DOHH2 (cell line): ENCODE results near the gene EYA2.

Source experiments
- CTCF ChIP-seq: fragments of 200-600 bp; sonication (generic); IDR thresholded peaks from one replicate; pipeline ENCODE4 v1.5.1; 2014; ENCODE audit warnings: antibody characterized with exemption, mild to moderate bottlenecking, low read depth, low read length; ENCODE audit not compliant: poor library complexity, severe bottlenecking
- EZH2phosphoT487 ChIP-seq: fragments of 200-600 bp; sonication (generic); IDR thresholded peaks from 2 replicates; pipeline ENCODE4 v1.6.1; 2017; ENCODE audit warnings: borderline replicate concordance, mild to moderate bottlenecking, antibody characterized with exemption, low read length, moderate library complexity, mixed read lengths

GRCh38 chr20:47016068-47016664 lies 121.5 kb downstream of the EYA2 start:
- no peak for TF ChIP-seq EZH2phosphoT487
- TF ChIP-seq CTCF: no peak
